WI38 (cell line): ENCODE results near the gene PAX5.

Experiments used
- H3K4me3 ChIP-seq: 2 replicates; pipeline ENCODE4 v1.5.1; 2011; ENCODE audit warnings: low read depth, mild to moderate bottlenecking, control low read depth, low read length
- CTCF ChIP-seq: IDR thresholded peaks from 2 replicates; pipeline ENCODE4 v1.5.1; 2012; ENCODE audit warnings: low read depth, mild to moderate bottlenecking, control low read depth, low read length

PAX5 gene

GRCh38 chr9:36980148-36980974 is 53.7 kb downstream of the PAX5 start:
- no peak overlapping the region for H3K4me3 ChIP-seq
- no peak for TF ChIP-seq CTCF

- no peak for TF ChIP-seq CTCF
- no peak overlapping the region for H3K4me3 ChIP-seq
Measured at GRCh38 chr9:36976371-36977030, 57.6 kb downstream of the PAX5 start.

- TF ChIP-seq CTCF, result no peak
- H3K4me3 ChIP-seq, result no peak overlapping the region
Measured at GRCh38 chr9:36974731-36975130, 59.3 kb downstream of the PAX5 start.

- TF ChIP-seq CTCF, result no peak
Measured at GRCh38 chr9:36971935-36972488, 62.1 kb downstream of the PAX5 start.

GRCh38 chr9:36970007-36970888 is 63.8 kb downstream of the PAX5 start:
- no peak for TF ChIP-seq CTCF
- no peak overlapping the region for H3K4me3 ChIP-seq

More at GRCh38 chr9:36971935-36972488, 62.1 kb downstream of the PAX5 start:
- H3K4me3 ChIP-seq, result no peak overlapping the region

- H3K4me3 ChIP-seq, result no peak overlapping the region
- TF ChIP-seq CTCF, result no peak
Measured at GRCh38 chr9:36969216-36969771, 64.8 kb downstream of the PAX5 start.
